ENCODE measurements around the gene UCK2. TPM values are rescaled to one million over a fixed set of nuclear protein-coding genes. Genes with fewer than 3 reads are reported as not detected.

The UCK2 gene
- total RNA-seq = 91.8 and 120 TPM in 2 replicates

GRCh38 chr1:165827268-165828102, at the start of gene UCK2:
TSS of gene UCK2 (plus strand) at chr1:165827614. CDS start at chr1:165827834, 220 bp downstream.

Other genes starting within 250 kb of the UCK2 start
- gene MGST3, start 196.4 kb upstream of the UCK2 start, total RNA-seq = 102 and 146 TPM in 2 replicates
- 61.8 and 74.7 TPM in 2 replicates for gene ALDH9A1, start 129.1 kb upstream of the UCK2 start, total RNA-seq
- gene TMCO1, start 58.7 kb upstream of the UCK2 start, total RNA-seq = 89.3 and 104 TPM in 2 replicates

Data from thoracic aorta endothelial cell (primary cell).